Activated T-helper 2 cell treated with anti-CD3 and anti-CD28 coated beads, Interferon-gamma antibody, Interleukin-2, Interleukin-4, amounts not matched to agents 10 μg/mL and 5 μg/mL and 100 μg/mL, durations not matched to agents 14 hours and 24 hours and 36 hours (primary cell): ENCODE data around the gene SEMA3C. TPM values are rescaled to one million over a fixed set of nuclear protein-coding genes. Genes with fewer than 3 reads are reported as not detected.

ENCODE experiments used
- DNase-seq: peaks from one replicate; pipeline ENCODE4 v3.0.0; 2021; ENCODE audit warnings: low spot score
- H3K27ac Mint-ChIP-seq: one replicate; pipeline ENCODE4 v1.8.0; 2021; ENCODE audit warnings: mixed read lengths
- H3K27me3 Mint-ChIP-seq: one replicate; pipeline ENCODE4 v1.8.0; 2021; ENCODE audit warnings: low read depth, mixed read lengths
- H3K36me3 Mint-ChIP-seq: one replicate; pipeline ENCODE4 v1.8.0; 2021; ENCODE audit warnings: low read depth, mixed read lengths
- H3K4me1 Mint-ChIP-seq: one replicate; pipeline ENCODE4 v1.8.0; 2021; ENCODE audit warnings: low read depth, mixed read lengths
- H3K4me3 Mint-ChIP-seq: one replicate; pipeline ENCODE4 v1.8.0; 2021; ENCODE audit warnings: low read depth, mild to moderate bottlenecking, moderate library complexity, mixed read lengths
- H3K9me3 Mint-ChIP-seq: one replicate; pipeline ENCODE4 v1.8.0; 2021; ENCODE audit warnings: mixed read lengths
- intact Hi-C: fragments of 100-400 bp; cut with micrococcal nuclease; formaldehyde crosslinking; loops from one replicate; pipeline ENCODE4 v1.15.1; 2023
- total RNA-seq: library from RNA; stranded (reverse); gene quantifications from 2 replicates; pipeline ENCODE4 v1.2.3, GENCODE V29; 2022

SEMA3C gene
- total RNA-seq, 1 donor from 2014 or later, result not detected

- H3K27ac Mint-ChIP-seq, result no peak overlapping the region
- H3K4me3 Mint-ChIP-seq, result no peak overlapping the region
- DNase-seq, result no peak
- intact Hi-C loops, result no loop called here
- no peaks in the 10 kb centered on the region for H3K9me3 Mint-ChIP-seq
- no peaks in the 10 kb centered on the region for H3K27me3 Mint-ChIP-seq
- H3K36me3 Mint-ChIP-seq, result no peaks in the 10 kb centered on the region
- H3K4me1 Mint-ChIP-seq, result no peaks in the 10 kb centered on the region
Measured at GRCh38 chr7:80895056-80895455, 23.8 kb downstream of the SEMA3C start.

GRCh38 chr7:80891259-80891544 is 27.6 kb downstream of the SEMA3C start:
- no peak overlapping the region for H3K27ac Mint-ChIP-seq
- intact Hi-C loops, result no loop called here

GRCh38 chr7:80890426-80891258 is 28.2 kb downstream of the SEMA3C start:
- no peak for DNase-seq
- Mint-ChIP-seq H3K4me3 (no peak overlapping the region), H3K27me3 (no peaks in the 10 kb centered on the region), H3K36me3 (no peaks in the 10 kb centered on the region), H3K9me3 (no peaks in the 10 kb centered on the region), H3K27ac (no peak overlapping the region), H3K4me1 (no peaks in the 10 kb centered on the region)
- intact Hi-C loops, result no loop called here

More at GRCh38 chr7:80891259-80891544, 27.6 kb downstream of the SEMA3C start:
- Mint-ChIP-seq H3K36me3 (no peaks in the 10 kb centered on the region), H3K4me1 (no peaks in the 10 kb centered on the region), H3K9me3 (no peaks in the 10 kb centered on the region), H3K27me3 (no peaks in the 10 kb centered on the region), H3K4me3 (no peak overlapping the region)
- no peak for DNase-seq

- intact Hi-C loops, result no loop called here
- H3K4me3 Mint-ChIP-seq, result no peak overlapping the region
- no peaks in the 10 kb centered on the region for H3K27me3 Mint-ChIP-seq
- DNase-seq, result no peak
- no peaks in the 10 kb centered on the region for H3K36me3 Mint-ChIP-seq
- no peaks in the 10 kb centered on the region for H3K9me3 Mint-ChIP-seq
- H3K27ac Mint-ChIP-seq, result no peak overlapping the region
- no peaks in the 10 kb centered on the region for H3K4me1 Mint-ChIP-seq
Measured at GRCh38 chr7:80889525-80889924, 29.3 kb downstream of the SEMA3C start.

- H3K27me3 Mint-ChIP-seq, result no peaks in the 10 kb centered on the region
- DNase-seq, result no peak
- H3K36me3 Mint-ChIP-seq, result no peaks in the 10 kb centered on the region
- intact Hi-C loops, result no loop called here
- H3K9me3 Mint-ChIP-seq, result no peaks in the 10 kb centered on the region
- H3K27ac Mint-ChIP-seq, result no peak overlapping the region
- H3K4me3 Mint-ChIP-seq, result no peak overlapping the region
- H3K4me1 Mint-ChIP-seq, result peaks cover 4% of the 10 kb centered on the region
Measured at GRCh38 chr7:80885757-80886156, 33.1 kb downstream of the SEMA3C start.

- intact Hi-C loops, result no loop called here
- no peak for DNase-seq
- no peaks in the 10 kb centered on the region for H3K27me3 Mint-ChIP-seq
- peaks cover 4% of the 10 kb centered on the region for H3K4me1 Mint-ChIP-seq
- no peaks in the 10 kb centered on the region for H3K36me3 Mint-ChIP-seq
- no peak overlapping the region for H3K4me3 Mint-ChIP-seq
- no peaks in the 10 kb centered on the region for H3K9me3 Mint-ChIP-seq
- H3K27ac Mint-ChIP-seq, result no peak overlapping the region
Measured at GRCh38 chr7:80884511-80885195, 34.2 kb downstream of the SEMA3C start.

GRCh38 chr7:80883154-80884025 is 35.5 kb downstream of the SEMA3C start:
- H3K4me3 Mint-ChIP-seq, result no peak overlapping the region

GRCh38 chr7:80882213-80882801 is 36.5 kb downstream of the SEMA3C start:
- intact Hi-C loops, result no loop called here
- no peaks in the 10 kb centered on the region for H3K36me3 Mint-ChIP-seq
- H3K4me1 Mint-ChIP-seq, result peaks cover 4% of the 10 kb centered on the region
- H3K27me3 Mint-ChIP-seq, result no peaks in the 10 kb centered on the region
- no peak overlapping the region for H3K27ac Mint-ChIP-seq
- no peak overlapping the region for H3K4me3 Mint-ChIP-seq
- H3K9me3 Mint-ChIP-seq, result no peaks in the 10 kb centered on the region
- DNase-seq, result no peak

More at GRCh38 chr7:80883154-80884025, 35.5 kb downstream of the SEMA3C start:
- H3K27me3 Mint-ChIP-seq, result no peaks in the 10 kb centered on the region
- no peak for DNase-seq
- H3K36me3 Mint-ChIP-seq, result no peaks in the 10 kb centered on the region
- H3K27ac Mint-ChIP-seq, result no peak overlapping the region
- intact Hi-C loops, result no loop called here
- H3K4me1 Mint-ChIP-seq, result peaks cover 4% of the 10 kb centered on the region
- H3K9me3 Mint-ChIP-seq, result no peaks in the 10 kb centered on the region

- H3K4me1 Mint-ChIP-seq, result peaks cover 4% of the 10 kb centered on the region
- intact Hi-C loops, result no loop called here
- no peak overlapping the region for H3K27ac Mint-ChIP-seq
- H3K4me3 Mint-ChIP-seq, result no peak overlapping the region
- H3K27me3 Mint-ChIP-seq, result no peaks in the 10 kb centered on the region
- DNase-seq, result no peak
- H3K36me3 Mint-ChIP-seq, result no peaks in the 10 kb centered on the region
- H3K9me3 Mint-ChIP-seq, result no peaks in the 10 kb centered on the region
Measured at GRCh38 chr7:80881351-80881900, 37.4 kb downstream of the SEMA3C start.

GRCh38 chr7:80879849-80880248 is 39.0 kb downstream of the SEMA3C start:
- Mint-ChIP-seq H3K27me3 (no peaks in the 10 kb centered on the region), H3K36me3 (no peaks in the 10 kb centered on the region), H3K9me3 (no peaks in the 10 kb centered on the region), H3K4me3 (no peak overlapping the region), H3K4me1 (peaks cover 4% of the 10 kb centered on the region), H3K27ac (no peak overlapping the region)
- no peak for DNase-seq
- intact Hi-C loops, result no loop called here

- Mint-ChIP-seq H3K27ac (no peak overlapping the region), H3K9me3 (no peaks in the 10 kb centered on the region), H3K4me1 (no peaks in the 10 kb centered on the region), H3K27me3 (no peaks in the 10 kb centered on the region), H3K4me3 (no peak overlapping the region), H3K36me3 (no peaks in the 10 kb centered on the region)
- no peak for DNase-seq
- intact Hi-C loops, result no loop called here
Measured at GRCh38 chr7:80876894-80877414, 41.9 kb downstream of the SEMA3C start.

- Mint-ChIP-seq H3K36me3 (no peaks in the 10 kb centered on the region), H3K4me3 (no peak overlapping the region), H3K27me3 (no peaks in the 10 kb centered on the region), H3K27ac (no peak overlapping the region), H3K9me3 (no peaks in the 10 kb centered on the region), H3K4me1 (no peaks in the 10 kb centered on the region)
- no peak for DNase-seq
- intact Hi-C loops, result no loop called here
Measured at GRCh38 chr7:80875537-80876120, 43.2 kb downstream of the SEMA3C start.
